ENCODE results near the gene HDAC9.

GRCh38 chr7:18597754-18598153 lies 102.2 kb downstream of the HDAC9 start:
- TF ChIP-seq POLR2A (IDR thresholded peaks at IDR 0.05): no peak
- TF ChIP-seq CTCF (IDR thresholded peaks at IDR 0.05): no peak
